Uterus (tissue), 2 donors: ENCODE data around the gene CHST11.

Source experiments
- CTCF ChIP-seq, 4 experiments: fragments of 200-600 bp in 2 of 4; fragments of 450-650 bp in 2 of 4; sonication (generic) in 2 of 4; IDR thresholded peaks; one replicate each; pipeline ENCODE4 v1.5.1; 2016 to 2019; ENCODE audit warnings: antibody characterized with exemption in 4 of 4, mild to moderate bottlenecking in 2 of 4, moderate library complexity in 1 of 4
- POLR2A ChIP-seq, 2 donors: fragments of 450-650 bp; IDR thresholded peaks; one replicate each; pipeline ENCODE4 v1.6.1; 2016; ENCODE audit warnings: antibody characterized with exemption in 2 of 2, mild to moderate bottlenecking in 1 of 2, moderate library complexity in 1 of 2

- no peak for TF ChIP-seq CTCF (IDR thresholded peaks at IDR 0.05)
- no peak for TF ChIP-seq POLR2A (IDR thresholded peaks at IDR 0.05)
Observed at GRCh38 chr12:104448031-104448430, 8.7 kb upstream of the CHST11 start.
